Measurements from ENCODE around the gene DMWD. TPM values are rescaled to one million over a fixed set of nuclear protein-coding genes. Genes with fewer than 3 reads are reported as not detected.
"Not testable (repeated sequence)": the region's sequence is repeated elsewhere in the genome, so short reads cannot be mapped to it uniquely, and the experiment has no call there.

Gene DMWD
- total RNA-seq, 1 donor from 2014 or later = 95.3 TPM

GRCh38 chr19:45801603-45802175 is 9.0 kb upstream of the DMWD start:
- Mint-ChIP-seq H3K27me3 (ENCODE audit: unreplicated experiment) (peaks cover 18% of the 10 kb centered on the region), H3K36me3 (ENCODE audit: low read depth, unreplicated experiment) (no peaks in the 10 kb centered on the region), H3K27ac (ENCODE audit: unreplicated experiment) (no peak overlapping the region), H3K4me1 (ENCODE audit: unreplicated experiment) (peaks cover 5% of the 10 kb centered on the region), H3K4me3 (ENCODE audit: unreplicated experiment) (no peak overlapping the region), H3K9me3 (ENCODE audit: unreplicated experiment) (no peaks in the 10 kb centered on the region)
- TF ChIP-seq CTCF (IDR thresholded peaks at IDR 0.05; ENCODE audit: unreplicated experiment) = no peak
- no peak for DNase-seq (ENCODE audit: low spot score)

- no peak overlapping the region for H3K27ac Mint-ChIP-seq (ENCODE audit: unreplicated experiment)
- peaks cover 15% of the 10 kb centered on the region for H3K27me3 Mint-ChIP-seq (ENCODE audit: unreplicated experiment)
- H3K4me1 Mint-ChIP-seq (ENCODE audit: unreplicated experiment) = peaks cover 5% of the 10 kb centered on the region
- no peak for TF ChIP-seq CTCF (IDR thresholded peaks at IDR 0.05; ENCODE audit: unreplicated experiment)
- H3K4me3 Mint-ChIP-seq (ENCODE audit: unreplicated experiment) = no peak overlapping the region
- no peaks in the 10 kb centered on the region for H3K9me3 Mint-ChIP-seq (ENCODE audit: unreplicated experiment)
- no peaks in the 10 kb centered on the region for H3K36me3 Mint-ChIP-seq (ENCODE audit: low read depth, unreplicated experiment)
- DNase-seq (ENCODE audit: low spot score) = no peak
These were observed 7.5 kb upstream of the DMWD start for GRCh38 chr19:45800070-45800553.

GRCh38 chr19:45799541-45799940 is 6.9 kb upstream of the DMWD start:
- not testable (repeated sequence) for H3K4me1 Mint-ChIP-seq (ENCODE audit: unreplicated experiment); H3K9me3 Mint-ChIP-seq (ENCODE audit: unreplicated experiment); H3K27ac Mint-ChIP-seq (ENCODE audit: unreplicated experiment); H3K4me3 Mint-ChIP-seq (ENCODE audit: unreplicated experiment); DNase-seq (ENCODE audit: low spot score); H3K36me3 Mint-ChIP-seq (ENCODE audit: low read depth, unreplicated experiment)
- H3K27me3 Mint-ChIP-seq (ENCODE audit: unreplicated experiment) = peaks cover 17% of the 10 kb centered on the region

GRCh38 chr19:45798995-45799517 is 6.4 kb upstream of the DMWD start:
- Mint-ChIP-seq H3K9me3 (ENCODE audit: unreplicated experiment) (no peaks in the 10 kb centered on the region), H3K4me1 (ENCODE audit: unreplicated experiment) (peaks cover 7% of the 10 kb centered on the region), H3K27ac (ENCODE audit: unreplicated experiment) (no peak overlapping the region), H3K4me3 (ENCODE audit: unreplicated experiment) (no peak overlapping the region), H3K27me3 (ENCODE audit: unreplicated experiment) (peaks cover 17% of the 10 kb centered on the region), H3K36me3 (ENCODE audit: low read depth, unreplicated experiment) (peaks cover 4% of the 10 kb centered on the region)
- DNase-seq (ENCODE audit: low spot score) = peak; percentile 61
- peak; percentile 90 for TF ChIP-seq CTCF (IDR thresholded peaks at IDR 0.05; ENCODE audit: unreplicated experiment)

GRCh38 chr19:45794627-45795026 is 2.0 kb upstream of the DMWD start:
- peaks cover 22% of the 10 kb centered on the region for H3K36me3 Mint-ChIP-seq (ENCODE audit: low read depth, unreplicated experiment)
- H3K4me3 Mint-ChIP-seq (ENCODE audit: unreplicated experiment) = peak overlapping the region; percentile 82
- no peak for TF ChIP-seq CTCF (IDR thresholded peaks at IDR 0.05; ENCODE audit: unreplicated experiment)
- H3K27ac Mint-ChIP-seq (ENCODE audit: unreplicated experiment) = peak overlapping the region; percentile 77
- H3K27me3 Mint-ChIP-seq (ENCODE audit: unreplicated experiment) = peaks cover 22% of the 10 kb centered on the region
- no peaks in the 10 kb centered on the region for H3K9me3 Mint-ChIP-seq (ENCODE audit: unreplicated experiment)
- H3K4me1 Mint-ChIP-seq (ENCODE audit: unreplicated experiment) = peaks cover 27% of the 10 kb centered on the region
- DNase-seq (ENCODE audit: low spot score) = no peak

Data from endothelial cell (in vitro differentiated cells).